Chondrocyte (in vitro differentiated cells): ENCODE data around the gene SREBF2. TPM values are rescaled to one million over a fixed set of nuclear protein-coding genes. Genes with fewer than 3 reads are reported as not detected.

Experiments
- DNase-seq: peaks from one replicate; pipeline ENCODE4 v3.0.0; 2021; ENCODE audit warnings: mixed read lengths, low spot score
- H3K27ac Mint-ChIP-seq: one replicate; pipeline ENCODE4 v1.8.0; 2021; ENCODE audit warnings: mild to moderate bottlenecking, moderate library complexity, mixed read lengths; ENCODE audit not compliant: unreplicated experiment
- H3K27me3 Mint-ChIP-seq: 2 replicates; pipeline ENCODE4 v1.8.0; 2021; ENCODE audit warnings: low read depth, mixed read lengths
- H3K36me3 Mint-ChIP-seq: 2 replicates; pipeline ENCODE4 v1.8.0; 2021; ENCODE audit warnings: low read depth, mixed read lengths
- H3K4me1 Mint-ChIP-seq: 2 replicates; pipeline ENCODE4 v1.8.0; 2021; ENCODE audit warnings: low read depth, mild to moderate bottlenecking, mixed read lengths
- H3K4me3 Mint-ChIP-seq: one replicate; pipeline ENCODE4 v1.8.0; 2021; ENCODE audit warnings: mild to moderate bottlenecking, moderate library complexity, mixed read lengths; ENCODE audit not compliant: unreplicated experiment
- H3K9me3 Mint-ChIP-seq: 2 replicates; pipeline ENCODE4 v1.8.0; 2021; ENCODE audit warnings: low read depth, mixed read lengths
- CTCF ChIP-seq: fragments of 200-600 bp; sonication (generic); IDR thresholded peaks from 2 replicates; pipeline ENCODE4 v1.5.0; 2021; ENCODE audit warnings: antibody characterized with exemption, mild to moderate bottlenecking, moderate library complexity
- microRNA-seq: library from miRNA; unstranded; fragments of <30 nt; microRNA quantifications from one replicate; pipeline ENCODE4 v1.2.0, GENCODE V29; 2020; ENCODE audit warnings: borderline number of aligned reads
- total RNA-seq: library from RNA; stranded (reverse); gene quantifications from 3 replicates; pipeline ENCODE4 v1.2.1, GENCODE V29; 2021

SREBF2 gene
- total RNA-seq, 1 donor from 2014 or later = 106 TPM

DNA sequence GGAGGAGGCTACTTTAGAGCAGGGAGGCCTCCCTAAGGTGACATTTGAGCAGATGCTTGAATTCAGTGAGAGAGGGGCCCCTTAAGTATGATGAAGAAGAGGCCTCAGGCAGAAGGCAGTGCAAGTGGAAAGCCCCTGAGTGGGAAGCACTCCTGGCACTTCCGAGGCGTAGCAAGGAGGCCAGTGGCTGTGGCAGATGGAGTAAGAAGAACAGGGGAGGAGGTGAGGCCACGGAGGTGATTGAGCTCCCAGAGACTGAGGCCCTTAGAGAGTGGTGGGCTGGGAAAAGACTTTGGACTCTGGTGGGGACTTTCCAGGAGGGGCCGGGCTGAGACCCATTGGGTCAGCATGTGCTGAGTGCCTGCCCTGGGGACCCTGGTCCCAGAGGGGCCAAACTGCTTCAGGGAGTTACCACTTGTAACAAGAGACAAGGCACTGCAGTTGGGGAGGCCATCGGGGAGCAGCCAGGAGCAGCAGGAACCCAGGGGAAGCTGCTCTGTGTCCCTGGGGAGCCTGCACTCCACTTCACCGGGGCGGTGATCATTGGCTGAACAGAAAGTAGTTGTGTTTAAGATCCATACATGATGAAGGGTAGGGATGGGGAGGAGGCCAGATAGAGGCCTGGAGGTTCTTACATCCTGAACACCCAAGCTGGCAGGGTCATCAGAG lies 116.5 kb downstream of the SREBF2 start:
- Mint-ChIP-seq H3K36me3 (no peaks in the 10 kb centered on the region), H3K27ac (no peak overlapping the region), H3K4me1 (peaks cover 8% of the 10 kb centered on the region), H3K4me3 (no peak overlapping the region), H3K9me3 (no peaks in the 10 kb centered on the region), H3K27me3 (no peaks in the 10 kb centered on the region)
- DNase-seq = no peak
- no peak for TF ChIP-seq CTCF

- TF ChIP-seq CTCF = no peak
- H3K36me3 Mint-ChIP-seq = no peaks in the 10 kb centered on the region
- DNase-seq = no peak
- H3K27ac Mint-ChIP-seq = no peak within 1 kb of the TSS
- H3K27me3 Mint-ChIP-seq = no peaks in the 10 kb centered on the region
- no peaks in the 10 kb centered on the region for H3K4me1 Mint-ChIP-seq
- H3K9me3 Mint-ChIP-seq = no peaks in the 10 kb centered on the region
- H3K4me3 Mint-ChIP-seq = no peak within 1 kb of the TSS
Observed at GRCh38 chr22:41951898-41952474, 119.1 kb downstream of the SREBF2 start, which contains the start of gene SMIM45. Gene SMIM45, plus strand, starts transcription at chr22:41952150.

DNA sequence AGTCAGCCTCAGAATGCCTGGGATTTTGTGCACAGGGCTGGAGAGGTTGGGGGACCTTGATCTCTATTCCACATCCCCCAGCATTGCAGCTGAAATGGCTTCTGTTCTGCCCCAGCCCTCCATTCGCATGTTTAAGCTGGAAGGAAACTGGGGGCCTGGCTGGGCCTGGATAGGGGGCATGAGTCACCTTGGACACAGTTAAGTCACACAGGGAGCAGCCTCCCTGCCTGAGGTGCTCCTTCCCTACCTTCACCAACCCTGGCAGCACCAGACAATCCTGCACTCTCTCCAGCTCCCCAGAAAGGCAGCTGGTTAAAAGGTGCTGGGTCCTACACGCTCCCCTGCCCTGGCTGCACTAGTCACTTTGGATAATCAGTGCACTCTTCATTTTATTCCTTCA lies 119.8 kb downstream of the SREBF2 start:
- TF ChIP-seq CTCF = no peak
- H3K27me3 Mint-ChIP-seq = no peaks in the 10 kb centered on the region

More for the DNA sequence above, 119.8 kb downstream of the SREBF2 start:
- no peaks in the 10 kb centered on the region for H3K9me3 Mint-ChIP-seq
- no peak overlapping the region for H3K27ac Mint-ChIP-seq
- DNase-seq = no peak
- no peak overlapping the region for H3K4me3 Mint-ChIP-seq
- H3K4me1 Mint-ChIP-seq = peaks cover 3% of the 10 kb centered on the region
- no peaks in the 10 kb centered on the region for H3K36me3 Mint-ChIP-seq

Small RNA genes within 50 kb of the gene (microRNA-seq; reads per million reads assigned to microRNA genes)
- 29.9 reads per million, percentile 43 among the genes with 10 or more reads in this experiment for gene MIR33A

Other genes starting within 250 kb of the SREBF2 start
- gene PMM1, start 243.3 kb upstream of the SREBF2 start, total RNA-seq = 39.3 to 48.2 TPM (median 47.1 TPM) in 3 replicates
- gene DESI1, start 212.1 kb upstream of the SREBF2 start, total RNA-seq = 29.5 to 33.9 TPM (median 29.8 TPM) in 3 replicates
- 156 to 210 TPM (median 161 TPM) in 3 replicates for gene XRCC6, start 211.8 kb upstream of the SREBF2 start, total RNA-seq
- gene SNU13, start 144.2 kb upstream of the SREBF2 start, total RNA-seq = 88.8 to 111 TPM (median 89.5 TPM) in 3 replicates
- gene MEI1, start 133.6 kb upstream of the SREBF2 start, total RNA-seq = 0.40 to 0.85 TPM in 2 of 3 replicates, not detected in the other
- 6.6 to 10.1 TPM (median 7.0 TPM) in 3 replicates for gene CCDC134, start 32.4 kb upstream of the SREBF2 start, total RNA-seq
- not detected in 3 replicates for gene SHISA8, start 82.0 kb downstream of the SREBF2 start, total RNA-seq
- gene TNFRSF13C, start 93.7 kb downstream of the SREBF2 start, total RNA-seq = 0.07 to 0.56 TPM (median 0.21 TPM) in 3 replicates
- gene CENPM, start 114.0 kb downstream of the SREBF2 start, total RNA-seq = 3.3 to 9.3 TPM (median 3.3 TPM) in 3 replicates
- 0.87 to 0.92 TPM (median 0.92 TPM) in 3 replicates for gene SEPTIN3, start 136.3 kb downstream of the SREBF2 start, total RNA-seq
- not detected in 3 replicates for gene WBP2NL, start 165.7 kb downstream of the SREBF2 start, total RNA-seq
- 17.1 to 20.2 TPM (median 18.9 TPM) in 3 replicates for gene NAGA, start 237.7 kb downstream of the SREBF2 start, total RNA-seq
- gene PHETA2, start 241.1 kb downstream of the SREBF2 start, total RNA-seq = 1.4 to 2.2 TPM in 2 of 3 replicates, not detected in the other
- 54.1 to 56.1 TPM (median 55.0 TPM) in 3 replicates for gene SMDT1, start 246.6 kb downstream of the SREBF2 start, total RNA-seq